Stimulated activated CD4-positive, alpha-beta T cell treated with anti-CD3 and anti-CD28 coated beads, Interleukin-1b, Interleukin-23, amount 100 ng/mL, for 4 hours (primary cell): ENCODE measurements around the gene KLC1.
A peak's percentile ranks its signal among the peaks of the same experiment; 100 is the strongest.
"Not testable (repeated sequence)": the region's sequence is repeated elsewhere in the genome, so short reads cannot be mapped to it uniquely, and the experiment has no call there.

Experiments
- DNase-seq, 2 donors: peaks; one replicate each; pipeline ENCODE4 v3.0.0-alpha.2; 2020; ENCODE audit warnings: low read depth in 2 of 2

Gene KLC1

DNA sequence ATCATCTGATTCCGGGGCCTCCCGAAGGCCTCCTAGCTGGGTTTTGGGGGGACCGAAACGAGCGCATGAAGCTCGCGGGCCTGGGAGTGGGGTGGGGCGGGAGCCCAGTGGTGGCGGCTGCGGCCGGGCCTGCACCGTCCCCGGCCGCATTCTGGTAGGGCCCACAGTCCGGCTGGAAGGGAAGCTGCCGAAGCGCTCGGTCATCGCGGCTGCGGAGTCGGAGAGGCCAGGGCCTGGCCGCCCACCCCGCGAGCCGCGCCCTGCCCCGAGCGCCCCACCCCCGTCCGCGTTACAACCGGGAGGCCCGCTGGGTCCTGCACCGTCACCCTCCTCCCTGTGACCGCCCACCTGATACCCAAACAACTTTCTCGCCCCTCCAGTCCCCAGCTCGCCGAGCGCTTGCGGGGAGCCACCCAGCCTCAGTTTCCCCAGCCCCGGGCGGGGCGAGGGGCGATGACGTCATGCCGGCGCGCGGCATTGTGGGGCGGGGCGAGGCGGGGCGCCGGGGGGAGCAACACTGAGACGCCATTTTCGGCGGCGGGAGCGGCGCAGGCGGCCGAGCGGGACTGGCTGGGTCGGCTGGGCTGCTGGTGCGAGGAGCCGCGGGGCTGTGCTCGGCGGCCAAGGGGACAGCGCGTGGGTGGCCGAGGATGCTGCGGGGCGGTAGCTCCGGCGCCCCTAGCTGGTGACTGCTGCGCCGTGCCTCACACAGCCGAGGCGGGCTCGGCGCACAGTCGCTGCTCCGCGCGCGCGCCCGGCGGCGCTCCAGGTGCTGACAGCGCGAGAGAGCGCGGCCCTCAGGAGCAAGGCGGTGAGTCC is at the start of gene KLC1:
KLC1 (plus strand) TSS at position 528 of the 819 bp plus-strand sequence. CDS start 25,354 bp downstream, outside the sequence.
- peak; percentile 78 to 89 for DNase-seq

- no peak for DNase-seq
These were observed 47.8 kb upstream of the KLC1 start for GRCh38 chr14:103581206-103581605.

- DNase-seq: no peak
These were observed 46.9 kb upstream of the KLC1 start for GRCh38 chr14:103581954-103582703.

GRCh38 chr14:103584326-103584915 is 44.6 kb upstream of the KLC1 start:
- no peak for DNase-seq

DNA sequence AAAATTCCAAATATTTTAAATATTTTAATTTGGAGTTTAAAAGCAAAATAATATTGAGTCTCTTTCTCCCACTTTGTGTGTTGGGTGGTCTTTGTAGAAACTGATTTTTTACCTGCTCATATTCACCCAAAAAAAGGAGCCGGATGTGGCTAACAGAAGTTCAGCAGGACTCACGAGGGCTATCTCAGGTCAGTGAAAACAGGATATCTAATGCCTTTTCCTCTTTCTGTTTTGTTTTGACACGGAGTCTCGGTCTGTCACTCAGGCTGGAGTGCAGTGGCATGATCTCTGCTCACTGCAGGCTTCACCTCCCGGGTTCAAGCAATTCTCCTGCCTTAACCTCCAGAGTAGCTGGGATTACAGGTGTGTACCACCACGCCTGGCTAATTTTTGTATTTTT is 35.4 kb upstream of the KLC1 start:
- DNase-seq: no peak

- DNase-seq: no peak
These were observed 34.7 kb upstream of the KLC1 start for GRCh38 chr14:103594265-103594664.

DNA sequence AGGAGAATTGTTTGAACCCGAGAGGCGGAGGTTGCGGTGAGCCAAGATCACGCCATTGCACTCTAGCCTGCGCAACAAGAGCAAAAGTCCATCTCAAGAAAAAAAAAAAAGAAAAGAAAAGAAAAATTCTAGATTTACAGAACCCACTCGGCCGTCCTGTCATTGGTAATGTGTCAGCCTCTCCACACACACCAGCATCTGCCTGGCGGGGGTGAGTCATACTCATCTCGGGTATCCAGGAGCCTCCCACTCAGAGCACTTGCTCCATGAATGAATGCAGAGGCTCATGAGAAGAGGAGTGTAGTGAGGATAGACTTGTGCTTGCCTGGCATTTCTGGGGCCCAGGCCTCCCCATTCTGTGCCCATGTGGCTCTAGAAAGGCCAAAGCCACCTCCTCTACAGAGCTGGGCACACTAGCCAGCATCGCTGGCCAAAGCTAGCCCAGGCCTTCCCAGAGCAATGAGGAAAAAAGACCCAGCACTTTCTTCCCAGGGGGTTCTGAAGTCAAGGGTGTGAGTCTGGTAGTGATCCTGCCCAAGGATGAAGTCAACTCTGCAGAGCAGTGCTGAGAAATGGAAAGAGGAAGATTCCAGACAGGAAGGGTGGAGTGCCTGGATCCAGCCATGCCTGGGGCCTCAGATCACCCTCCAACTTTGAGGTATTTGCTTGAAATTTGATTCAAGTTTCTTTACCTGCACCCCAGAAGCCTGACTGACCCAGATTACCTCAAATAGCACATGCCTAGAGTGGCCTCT is 31.2 kb upstream of the KLC1 start:
- DNase-seq: no peak

DNA sequence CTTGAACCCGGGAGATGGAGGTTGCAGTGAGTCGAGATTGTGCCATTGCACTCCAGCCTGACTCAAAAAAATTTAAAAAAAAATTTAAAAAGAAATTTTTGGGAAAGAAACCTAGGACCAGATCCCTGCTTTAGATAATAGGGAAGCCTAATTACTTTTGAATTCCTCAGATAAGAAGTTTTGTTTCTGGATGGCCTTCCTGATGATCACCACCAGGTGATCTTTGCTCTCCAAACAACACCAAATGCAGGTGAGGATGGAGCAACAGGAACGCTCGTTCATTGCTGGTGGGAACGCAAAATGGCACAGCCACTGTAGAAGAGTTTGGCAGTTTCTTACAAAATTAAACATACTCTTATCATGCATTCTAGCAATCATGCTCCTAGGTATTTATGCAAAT is 28.5 kb upstream of the KLC1 start:
- no peak for DNase-seq

GRCh38 chr14:103604620-103605019 is 24.4 kb upstream of the KLC1 start:
- no peak for DNase-seq

DNA sequence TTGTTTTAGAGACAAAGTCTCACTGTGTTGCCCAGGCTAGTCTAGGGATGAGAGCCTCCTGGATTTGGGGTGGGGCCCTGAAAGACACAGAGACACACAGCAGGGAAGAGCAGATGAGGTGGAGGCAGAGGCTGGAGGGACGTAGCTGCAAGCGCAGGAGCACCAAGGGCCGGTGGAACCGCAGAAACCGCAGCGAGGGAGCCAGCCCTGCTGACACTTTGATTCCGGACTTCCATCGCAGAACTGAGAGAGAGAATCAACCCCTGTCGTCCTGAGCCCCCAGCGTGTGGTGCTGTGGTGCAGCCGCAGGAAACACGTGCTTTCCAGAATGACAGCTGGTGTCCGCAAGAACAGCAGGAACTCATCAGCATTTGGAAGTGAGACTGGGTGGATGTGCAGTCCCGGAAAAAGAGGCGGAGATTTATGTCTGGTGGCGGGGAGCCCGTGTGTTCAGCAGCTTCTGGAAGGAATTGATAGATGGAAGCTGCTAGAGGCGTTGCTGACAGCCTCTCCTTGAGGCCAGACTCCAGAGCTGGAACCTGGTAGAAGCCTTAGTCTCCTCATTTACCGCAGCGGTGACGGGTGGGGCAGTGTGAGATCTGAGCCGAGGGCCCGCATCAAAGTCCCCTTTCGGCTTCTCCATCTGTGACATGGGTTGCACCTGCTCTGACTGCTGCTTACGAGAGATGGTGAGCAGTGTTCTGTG is 21.9 kb upstream of the KLC1 start:
- DNase-seq: no peak

GRCh38 chr14:103607822-103608221 is 21.2 kb upstream of the KLC1 start:
- DNase-seq: no peak

- not testable (repeated sequence) for DNase-seq
These were observed 19.9 kb upstream of the KLC1 start for GRCh38 chr14:103609081-103609480.

GRCh38 chr14:103611215-103611614 is 17.8 kb upstream of the KLC1 start:
- DNase-seq: no peak

GRCh38 chr14:103613517-103613916 is 15.5 kb upstream of the KLC1 start:
- no peak for DNase-seq

GRCh38 chr14:103616635-103617300 is 12.2 kb upstream of the KLC1 start:
- DNase-seq: no peak

DNA sequence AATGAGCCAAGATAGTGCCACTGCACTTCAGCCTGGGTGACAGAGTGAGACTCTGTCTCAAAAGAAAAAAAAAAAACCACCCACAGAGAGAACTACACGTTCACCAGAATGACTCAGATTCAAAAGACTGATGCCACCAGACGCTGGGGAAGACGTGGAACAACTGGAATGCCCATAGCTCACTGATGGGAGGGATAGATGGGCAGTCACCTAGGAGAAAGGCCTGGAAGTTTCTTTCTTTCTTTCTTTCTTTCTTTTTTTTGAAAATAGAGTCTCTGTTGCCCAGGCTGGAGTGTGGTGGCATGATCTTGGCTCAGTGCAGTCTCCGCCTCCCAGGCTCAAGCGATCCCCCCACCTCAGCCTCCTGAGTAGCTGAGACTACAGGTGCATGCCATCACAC is 10.0 kb upstream of the KLC1 start:
- no peak for DNase-seq

DNA sequence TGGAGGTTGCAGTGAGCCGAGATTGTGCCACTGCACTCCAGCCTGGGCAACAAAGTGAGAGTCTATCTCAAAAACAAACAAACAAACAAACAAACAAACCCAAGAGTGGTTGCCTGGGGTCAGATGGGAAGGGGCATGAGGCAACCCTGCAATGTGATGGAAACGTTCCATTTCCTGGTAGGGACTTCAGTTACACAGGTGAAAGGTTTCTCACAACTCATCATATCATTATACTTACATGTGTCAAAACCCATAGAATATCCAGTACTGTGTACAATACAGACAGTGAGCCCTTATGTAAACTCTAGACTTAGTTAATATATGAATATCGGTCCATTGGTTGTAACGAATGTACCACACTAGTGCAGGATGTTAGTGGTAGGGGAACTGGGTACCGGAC is 7.2 kb upstream of the KLC1 start:
- DNase-seq: no peak

DNA sequence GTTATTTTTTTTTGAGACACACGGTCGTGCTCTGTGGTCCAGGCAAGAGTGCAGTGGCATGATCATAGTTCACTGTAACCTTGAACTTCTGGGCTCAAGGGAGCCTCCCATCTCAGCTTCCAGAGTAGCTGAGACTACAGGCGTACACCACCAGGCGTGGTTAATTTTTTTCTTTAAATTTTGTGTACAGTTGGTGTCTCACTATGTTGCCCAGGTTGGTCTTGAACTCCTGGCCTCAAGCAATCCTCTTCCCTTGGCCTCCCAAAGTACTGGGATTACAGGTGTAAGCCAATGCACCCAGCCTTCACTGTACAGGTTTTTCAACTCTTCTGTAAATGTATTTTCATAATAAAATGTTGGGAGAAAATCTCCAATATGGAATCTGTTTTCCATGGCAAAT is 5.7 kb upstream of the KLC1 start:
- no peak for DNase-seq

DNA sequence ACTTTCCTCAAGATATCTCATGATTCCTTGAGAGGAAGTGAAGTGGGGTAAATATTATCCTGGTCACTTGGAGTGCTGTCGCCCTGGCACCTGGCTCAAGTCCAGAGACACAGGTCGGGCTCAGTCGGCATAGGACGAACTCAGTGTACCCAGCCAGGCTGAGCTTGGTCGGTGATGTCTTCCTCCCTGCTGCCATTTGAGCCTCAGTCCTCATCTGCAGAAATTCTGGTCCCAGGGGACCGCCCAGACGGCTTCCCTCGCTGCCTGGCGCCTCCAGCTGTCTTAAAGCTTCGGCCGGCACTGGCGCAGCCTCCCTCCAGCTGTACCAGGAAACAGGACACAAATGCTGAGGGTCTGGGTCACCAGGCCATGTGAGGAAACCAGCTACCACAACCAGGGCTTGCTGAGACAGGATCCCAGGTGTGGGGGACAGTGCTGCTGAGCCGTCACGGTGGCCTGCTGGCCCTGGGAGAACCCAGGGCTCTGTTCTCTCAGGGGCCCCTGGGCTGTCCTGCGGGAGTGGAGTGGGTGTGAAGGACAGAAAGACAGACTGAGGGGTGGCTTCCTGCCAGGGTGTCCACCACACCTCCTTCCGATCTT is 5.0 kb upstream of the KLC1 start:
- DNase-seq: no peak

- DNase-seq: no peak
These were observed 4.2 kb upstream of the KLC1 start for GRCh38 chr14:103624860-103625259.
